Lung (tissue), 12 donors: ENCODE data around the gene KRTAP10-5. TPM values are rescaled to one million over a fixed set of nuclear protein-coding genes. Genes with fewer than 3 reads are reported as not detected.
A peak's percentile ranks its signal among the peaks of the same experiment; 100 is the strongest.

ENCODE experiments used
- ATAC-seq: fragments of 200-7000 bp; cut with Tn5 transposase; one replicate; pipeline ENCODE4 v1.9.1; 2020; ENCODE audit warnings: moderate number of reproducible peaks; ENCODE audit not compliant: insufficient read depth, low FRiP score
- DNase-seq, 3 donors: peaks; one replicate each; pipeline ENCODE4 v3.0.0-alpha.2; 2013 to 2017
- H3K27ac ChIP-seq, 2 donors: one replicate each; pipeline ENCODE4 v1.5.1; 2013; ENCODE audit warnings: mild to moderate bottlenecking in 2 of 2, moderate library complexity in 2 of 2, control low read depth in 1 of 2, inconsistent platforms in 1 of 2, low read depth in 1 of 2, low read length in 1 of 2
- H3K27me3 ChIP-seq, 3 donors: one replicate each; pipeline ENCODE4 v1.5.1; 2013; ENCODE audit warnings: low read length in 2 of 3; ENCODE audit not compliant: control insufficient read depth in 3 of 3, insufficient read depth in 3 of 3
- H3K36me3 ChIP-seq, 4 donors: one replicate each; pipeline ENCODE4 v1.5.1; 2013; ENCODE audit warnings: low read length in 4 of 4, mild to moderate bottlenecking in 1 of 4, moderate library complexity in 1 of 4; ENCODE audit not compliant: control insufficient read depth in 4 of 4, insufficient read depth in 4 of 4
- H3K4me1 ChIP-seq, 5 donors: one replicate each; pipeline ENCODE4 v1.5.1; 2013; ENCODE audit warnings: low read length in 5 of 5, mild to moderate bottlenecking in 2 of 5, moderate library complexity in 1 of 5; ENCODE audit not compliant: control insufficient read depth in 5 of 5, insufficient read depth in 5 of 5
- H3K4me3 ChIP-seq: one replicate; pipeline ENCODE4 v1.5.1; 2013; ENCODE audit warnings: mild to moderate bottlenecking, control low read depth, moderate library complexity
- H3K9ac ChIP-seq, 2 donors: one replicate each; pipeline ENCODE4 v1.5.1; 2013; ENCODE audit warnings: low read length in 2 of 2, control low read depth in 1 of 2; ENCODE audit not compliant: insufficient read depth in 1 of 2
- H3K9me3 ChIP-seq, 4 donors: one replicate each; pipeline ENCODE4 v1.5.1; 2013; ENCODE audit warnings: low read length in 3 of 4, mild to moderate bottlenecking in 1 of 4, moderate library complexity in 1 of 4; ENCODE audit not compliant: control insufficient read depth in 4 of 4, insufficient read depth in 3 of 4
- WGBS, 2 donors: extraction: QIAGEN DNeasy Blood & Tissue Kit; methylation state at CpG; one replicate each; pipeline ENCODE4 v1.1.7; 2013; 5-methylcytosine and 5-hydroxymethylcytosine counted together
- polyA plus RNA-seq, 2 donors: library from polyadenylated mRNA; stranded (reverse); fragments of 200-250 nt; gene quantifications; one replicate each; pipeline ENCODE4 v1.2.1, GENCODE V29; 2013
- total RNA-seq, 2 donors: library from RNA; depleted of rRNA in 1 of 2; stranded (reverse); fragments of >200 nt in 1 of 2; gene quantifications; one replicate each; pipeline ENCODE4 v1.2.1, GENCODE V29; 2014 to 2021
- TF ChIP-seq, protein P1 (sequence below): IDR thresholded peaks from 2 replicates; pipeline ENCODE4 v1.5.1; 2012; ENCODE audit warnings: mild to moderate bottlenecking; ENCODE audit errors: control extremely low read depth, extremely low read depth
- donor health status: control.
- donor health status: control.
- donor health status: Bipolar disorder and iron deficiency.
- donor health status: healthy.
- donor health status: DM: yes; HTN: yes; CAD: no.

KRTAP10-5 gene
- total and polyA plus RNA-seq, 4 donors = not detected

- no peak within 1 kb of the TSS for H3K4me3 ChIP-seq
- ATAC-seq = no peak
- WGBS, 2 donors = 74 to 76% methylated on average over 21 of the region's 21 CpGs
- H3K27ac ChIP-seq = no peak within 1 kb of the TSS
- H3K9ac ChIP-seq = no peak within 1 kb of the TSS
- no peaks in the 10 kb centered on the region for H3K36me3 ChIP-seq
- H3K4me1 ChIP-seq = no peaks in the 10 kb centered on the region
- H3K27me3 ChIP-seq = no peaks in the 10 kb centered on the region
- peak in 1 of 3 donors; percentile 7 for DNase-seq
- TF ChIP-seq, protein P1, sequence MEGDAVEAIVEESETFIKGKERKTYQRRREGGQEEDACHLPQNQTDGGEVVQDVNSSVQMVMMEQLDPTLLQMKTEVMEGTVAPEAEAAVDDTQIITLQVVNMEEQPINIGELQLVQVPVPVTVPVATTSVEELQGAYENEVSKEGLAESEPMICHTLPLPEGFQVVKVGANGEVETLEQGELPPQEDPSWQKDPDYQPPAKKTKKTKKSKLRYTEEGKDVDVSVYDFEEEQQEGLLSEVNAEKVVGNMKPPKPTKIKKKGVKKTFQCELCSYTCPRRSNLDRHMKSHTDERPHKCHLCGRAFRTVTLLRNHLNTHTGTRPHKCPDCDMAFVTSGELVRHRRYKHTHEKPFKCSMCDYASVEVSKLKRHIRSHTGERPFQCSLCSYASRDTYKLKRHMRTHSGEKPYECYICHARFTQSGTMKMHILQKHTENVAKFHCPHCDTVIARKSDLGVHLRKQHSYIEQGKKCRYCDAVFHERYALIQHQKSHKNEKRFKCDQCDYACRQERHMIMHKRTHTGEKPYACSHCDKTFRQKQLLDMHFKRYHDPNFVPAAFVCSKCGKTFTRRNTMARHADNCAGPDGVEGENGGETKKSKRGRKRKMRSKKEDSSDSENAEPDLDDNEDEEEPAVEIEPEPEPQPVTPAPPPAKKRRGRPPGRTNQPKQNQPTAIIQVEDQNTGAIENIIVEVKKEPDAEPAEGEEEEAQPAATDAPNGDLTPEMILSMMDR = no peak
- H3K9me3 ChIP-seq = peaks cover 0 to 9% (median 1%) of the 10 kb centered on the region in 4 donors
These were observed 40.3 kb downstream of the KRTAP10-5 start, which contains the start of gene KRTAP10-1 for GRCh38 chr21:44539991-44540666. Gene KRTAP10-1 (minus strand): TSS chr21:44540195. CDS start chr21:44540150, 45 bp downstream.

DNA sequence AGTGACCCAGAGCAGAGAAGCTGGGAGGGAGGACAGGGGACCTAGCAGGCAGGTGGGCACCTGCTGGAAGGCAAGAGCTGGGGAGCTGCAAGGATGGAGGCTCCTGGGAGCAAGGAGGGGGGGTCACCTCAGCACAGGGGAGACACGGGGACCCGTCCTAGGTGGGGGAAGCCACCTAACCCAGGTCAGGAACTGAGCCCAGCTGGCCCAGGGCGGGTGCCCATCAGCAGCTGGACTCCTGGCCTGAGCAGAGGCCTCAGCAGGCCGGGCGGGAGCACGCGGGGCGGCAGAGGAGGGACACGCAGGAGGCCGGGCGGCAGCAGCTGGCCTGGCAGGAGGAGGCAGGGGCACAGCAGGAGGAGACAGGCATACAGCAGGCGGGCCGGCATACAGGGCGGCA, 41.4 kb downstream of the KRTAP10-5 start:
- ATAC-seq = no peak
- peaks cover 0 to 8% (median 1%) of the 10 kb centered on the region in 4 donors for H3K9me3 ChIP-seq
- no peak overlapping the region for H3K27ac ChIP-seq
- H3K36me3 ChIP-seq = no peaks in the 10 kb centered on the region
- no peak overlapping the region for H3K4me3 ChIP-seq
- 69 to 71% methylated on average over 14 of the region's 14 CpGs for WGBS, 2 donors
- TF ChIP-seq, protein P1 = no peak
- no peaks in the 10 kb centered on the region for H3K27me3 ChIP-seq
- peak in 1 of 3 donors; percentile 8 for DNase-seq
- no peak overlapping the region for H3K9ac ChIP-seq
- no peaks in the 10 kb centered on the region for H3K4me1 ChIP-seq

DNA sequence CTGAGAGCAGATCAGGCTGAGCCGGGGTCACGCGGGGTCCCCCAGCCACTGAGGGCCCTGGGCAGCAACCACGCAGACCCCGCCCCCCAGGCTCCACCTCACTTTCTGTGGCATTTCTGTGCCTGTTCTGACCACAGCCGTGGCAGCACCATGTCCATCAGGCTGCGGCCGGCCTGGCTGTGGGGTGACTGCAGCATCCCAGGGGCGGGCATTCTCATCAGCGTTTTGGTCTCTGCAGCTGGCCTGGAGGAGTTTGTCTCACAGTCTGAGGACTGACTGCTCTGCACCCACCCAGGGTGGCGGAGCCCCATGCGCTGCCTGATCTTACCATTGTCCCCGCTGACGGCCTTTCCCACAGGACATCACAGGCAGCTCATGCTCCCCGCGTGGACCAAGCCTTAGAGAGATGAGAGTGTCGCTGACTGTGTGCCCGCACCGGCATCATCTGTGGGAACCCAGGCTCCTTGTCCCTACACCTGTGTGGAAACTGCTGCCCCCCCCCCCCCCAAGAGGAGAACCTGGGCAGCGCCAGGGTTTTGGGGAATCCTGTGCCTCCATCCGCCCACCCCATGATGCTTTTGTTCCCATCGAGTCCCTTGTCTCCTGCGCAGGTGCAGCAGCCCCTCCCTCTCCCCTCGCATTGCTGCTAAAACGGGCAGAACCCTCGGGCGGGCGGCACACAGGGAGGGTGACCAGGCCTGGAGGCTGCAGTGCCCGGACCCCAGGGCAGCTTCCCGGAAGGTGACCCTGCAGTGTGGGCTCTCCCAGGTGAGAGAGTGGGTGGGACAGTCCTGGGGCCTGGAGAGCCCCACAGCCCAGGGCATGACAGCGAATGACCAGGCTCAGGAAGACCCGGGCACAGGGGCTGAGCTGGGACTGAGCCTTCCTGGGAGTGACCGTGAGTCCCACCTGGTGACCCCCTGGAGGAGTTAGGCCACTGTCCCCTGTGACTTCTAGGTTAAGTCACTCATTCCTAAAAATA, 42.2 kb downstream of the KRTAP10-5 start:
- peak in 1 of 3 donors; percentile 6 for DNase-seq

More for the DNA sequence above, 42.2 kb downstream of the KRTAP10-5 start:
- Histone ChIP-seq H3K9ac (no peak overlapping the region), H3K4me1 (no peaks in the 10 kb centered on the region), H3K4me3 (no peak overlapping the region), H3K9me3 (peaks cover 0 to 8% (median 1%) of the 10 kb centered on the region in 4 donors), H3K27ac (no peak overlapping the region), H3K36me3 (no peaks in the 10 kb centered on the region), H3K27me3 (no peaks in the 10 kb centered on the region)
- no peak for ATAC-seq
- TF ChIP-seq, protein P1 = no peak
- 92 to 96% methylated on average over 32 to 33 of the region's 33 CpGs for WGBS, 2 donors
